ENCODE data around the gene LRRC27. TPM values are rescaled to one million over a fixed set of nuclear protein-coding genes. Genes with fewer than 3 reads are reported as not detected.
"Not testable (repeated sequence)": the region's sequence is repeated elsewhere in the genome, so short reads cannot be mapped to it uniquely, and the experiment has no call there.

LRRC27 gene
- total RNA-seq, 2 donors from 2014 or later = 4.7 to 6.5 TPM

GRCh38 chr10:132365102-132365501, 33.1 kb downstream of the LRRC27 start:
- DNase-seq (ENCODE audit: low spot score) = no peak

GRCh38 chr10:132366006-132366405, 34.0 kb downstream of the LRRC27 start:
- intact Hi-C loops (cut with DNase I) = no loop called here

More at GRCh38 chr10:132365102-132365501, 33.1 kb downstream of the LRRC27 start:
- intact Hi-C loops (cut with DNase I) = no loop called here

GRCh38 chr10:132366499-132366898, 34.5 kb downstream of the LRRC27 start:
- intact Hi-C loops (cut with DNase I) = no loop called here
- no peak for DNase-seq (ENCODE audit: low spot score)

More at GRCh38 chr10:132366006-132366405, 34.0 kb downstream of the LRRC27 start:
- DNase-seq (ENCODE audit: low spot score) = no peak

GRCh38 chr10:132368391-132368790, 36.4 kb downstream of the LRRC27 start:
- no peak for DNase-seq (ENCODE audit: low spot score)
- intact Hi-C loops (cut with DNase I) = no loop called here

GRCh38 chr10:132368881-132369635, 37.1 kb downstream of the LRRC27 start:
- DNase-seq (ENCODE audit: low spot score) = no peak

GRCh38 chr10:132369636-132370185, 37.7 kb downstream of the LRRC27 start:
- intact Hi-C loops (cut with DNase I) = no loop called here
- no peak for DNase-seq (ENCODE audit: low spot score)

More at GRCh38 chr10:132368881-132369635, 37.1 kb downstream of the LRRC27 start:
- intact Hi-C loops (cut with DNase I) = no loop called here

- intact Hi-C loops (cut with DNase I) = no loop called here
- no peak for DNase-seq (ENCODE audit: low spot score)
Measured at GRCh38 chr10:132370426-132371340, 38.7 kb downstream of the LRRC27 start.

- DNase-seq (ENCODE audit: low spot score) = peak; percentile 35
- intact Hi-C loops (cut with DNase I) = no loop called here
Measured at GRCh38 chr10:132371641-132372081, 39.7 kb downstream of the LRRC27 start.

- DNase-seq (ENCODE audit: low spot score) = peak; percentile 56
- intact Hi-C loops (cut with DNase I) = no loop called here
Measured at GRCh38 chr10:132372516-132373095, 40.6 kb downstream of the LRRC27 start.

- peak; percentile 48 for DNase-seq (ENCODE audit: low spot score)
- intact Hi-C loops (cut with DNase I) = no loop called here
Measured at GRCh38 chr10:132373241-132373955, 41.4 kb downstream of the LRRC27 start.

GRCh38 chr10:132374176-132374575, 42.2 kb downstream of the LRRC27 start:
- intact Hi-C loops (cut with DNase I) = no loop called here

GRCh38 chr10:132374612-132375011, 42.6 kb downstream of the LRRC27 start:
- no peak for DNase-seq (ENCODE audit: low spot score)
- intact Hi-C loops (cut with DNase I) = no loop called here

More at GRCh38 chr10:132374176-132374575, 42.2 kb downstream of the LRRC27 start:
- DNase-seq (ENCODE audit: low spot score) = peak; percentile 76

- DNase-seq (ENCODE audit: low spot score) = no peak
- intact Hi-C loops (cut with DNase I) = no loop called here
Measured at GRCh38 chr10:132375116-132375794, 43.3 kb downstream of the LRRC27 start.

GRCh38 chr10:132375795-132376297, 43.9 kb downstream of the LRRC27 start:
- intact Hi-C loops (cut with DNase I) = no loop called here
- DNase-seq (ENCODE audit: low spot score) = no peak

- intact Hi-C loops (cut with DNase I) = no loop called here
Measured at GRCh38 chr10:132376394-132376851, 44.4 kb downstream of the LRRC27 start.

GRCh38 chr10:132377326-132377725, 45.3 kb downstream of the LRRC27 start:
- intact Hi-C loops (cut with DNase I) = no loop called here
- DNase-seq (ENCODE audit: low spot score) = no peak

More at GRCh38 chr10:132376394-132376851, 44.4 kb downstream of the LRRC27 start:
- no peak for DNase-seq (ENCODE audit: low spot score)

GRCh38 chr10:132379026-132379425, 47.0 kb downstream of the LRRC27 start:
- DNase-seq (ENCODE audit: low spot score); intact Hi-C loops (cut with DNase I): not testable (repeated sequence)

GRCh38 chr10:132380986-132381385, 49.0 kb downstream of the LRRC27 start:
- not testable (repeated sequence) for DNase-seq (ENCODE audit: low spot score)
- intact Hi-C loops (cut with DNase I) = loop anchor here in 1 of 2 donors (10.0 kb wide), 1 partner anchor 254 kb away; no protein-coding TSS in a partner anchor

Measured in posterior vena cava (tissue), 2 donors.